Activated T-helper 2 cell treated with anti-CD3 and anti-CD28 coated beads, Interferon-gamma antibody, Interleukin-2, Interleukin-4, amounts not matched to agents 10 μg/mL and 5 μg/mL and 100 μg/mL, durations not matched to agents 14 hours and 24 hours and 36 hours (primary cell): ENCODE results near the gene PTPRG. TPM values are rescaled to one million over a fixed set of nuclear protein-coding genes. Genes with fewer than 3 reads are reported as not detected.

Experiments used
- DNase-seq: peaks from one replicate; pipeline ENCODE4 v3.0.0; 2021; ENCODE audit warnings: low spot score
- H3K27ac Mint-ChIP-seq: one replicate; pipeline ENCODE4 v1.8.0; 2021; ENCODE audit warnings: mixed read lengths
- H3K27me3 Mint-ChIP-seq: one replicate; pipeline ENCODE4 v1.8.0; 2021; ENCODE audit warnings: low read depth, mixed read lengths
- H3K36me3 Mint-ChIP-seq: one replicate; pipeline ENCODE4 v1.8.0; 2021; ENCODE audit warnings: low read depth, mixed read lengths
- H3K4me1 Mint-ChIP-seq: one replicate; pipeline ENCODE4 v1.8.0; 2021; ENCODE audit warnings: low read depth, mixed read lengths
- H3K4me3 Mint-ChIP-seq: one replicate; pipeline ENCODE4 v1.8.0; 2021; ENCODE audit warnings: low read depth, mild to moderate bottlenecking, moderate library complexity, mixed read lengths
- H3K9me3 Mint-ChIP-seq: one replicate; pipeline ENCODE4 v1.8.0; 2021; ENCODE audit warnings: mixed read lengths
- intact Hi-C: fragments of 100-400 bp; cut with micrococcal nuclease; formaldehyde crosslinking; loops from one replicate; pipeline ENCODE4 v1.15.1; 2023
- total RNA-seq: library from RNA; stranded (reverse); gene quantifications from 2 replicates; pipeline ENCODE4 v1.2.3, GENCODE V29; 2022

Gene PTPRG
- total RNA-seq, 1 donor from 2014 or later, result 5.1 TPM

DNA sequence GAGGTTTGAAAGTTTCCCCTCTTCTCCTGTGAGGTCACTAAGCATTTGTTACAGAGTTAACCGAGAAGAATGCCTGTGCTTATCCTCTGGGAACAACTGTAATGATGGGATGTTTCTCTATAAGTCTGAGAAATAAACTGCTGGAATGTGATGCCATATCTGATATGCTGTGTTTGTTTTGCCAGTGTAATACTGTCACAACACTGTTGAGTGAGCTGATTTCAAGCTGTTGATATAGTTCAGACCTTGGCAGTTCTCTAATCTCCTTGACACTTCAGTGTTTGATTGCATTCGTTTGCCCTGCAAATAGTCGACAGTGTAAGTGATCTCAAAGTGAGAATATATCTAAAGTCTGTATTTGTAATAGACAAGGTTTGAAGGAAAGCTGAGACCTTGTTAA, 73.3 kb downstream of the PTPRG start:
- H3K9me3 Mint-ChIP-seq, result no peaks in the 10 kb centered on the region
- H3K27ac Mint-ChIP-seq, result no peak overlapping the region
- H3K27me3 Mint-ChIP-seq, result no peaks in the 10 kb centered on the region
- DNase-seq, result no peak
- H3K36me3 Mint-ChIP-seq, result no peaks in the 10 kb centered on the region
- no peak overlapping the region for H3K4me3 Mint-ChIP-seq
- intact Hi-C loops, result no loop called here
- no peaks in the 10 kb centered on the region for H3K4me1 Mint-ChIP-seq

DNA sequence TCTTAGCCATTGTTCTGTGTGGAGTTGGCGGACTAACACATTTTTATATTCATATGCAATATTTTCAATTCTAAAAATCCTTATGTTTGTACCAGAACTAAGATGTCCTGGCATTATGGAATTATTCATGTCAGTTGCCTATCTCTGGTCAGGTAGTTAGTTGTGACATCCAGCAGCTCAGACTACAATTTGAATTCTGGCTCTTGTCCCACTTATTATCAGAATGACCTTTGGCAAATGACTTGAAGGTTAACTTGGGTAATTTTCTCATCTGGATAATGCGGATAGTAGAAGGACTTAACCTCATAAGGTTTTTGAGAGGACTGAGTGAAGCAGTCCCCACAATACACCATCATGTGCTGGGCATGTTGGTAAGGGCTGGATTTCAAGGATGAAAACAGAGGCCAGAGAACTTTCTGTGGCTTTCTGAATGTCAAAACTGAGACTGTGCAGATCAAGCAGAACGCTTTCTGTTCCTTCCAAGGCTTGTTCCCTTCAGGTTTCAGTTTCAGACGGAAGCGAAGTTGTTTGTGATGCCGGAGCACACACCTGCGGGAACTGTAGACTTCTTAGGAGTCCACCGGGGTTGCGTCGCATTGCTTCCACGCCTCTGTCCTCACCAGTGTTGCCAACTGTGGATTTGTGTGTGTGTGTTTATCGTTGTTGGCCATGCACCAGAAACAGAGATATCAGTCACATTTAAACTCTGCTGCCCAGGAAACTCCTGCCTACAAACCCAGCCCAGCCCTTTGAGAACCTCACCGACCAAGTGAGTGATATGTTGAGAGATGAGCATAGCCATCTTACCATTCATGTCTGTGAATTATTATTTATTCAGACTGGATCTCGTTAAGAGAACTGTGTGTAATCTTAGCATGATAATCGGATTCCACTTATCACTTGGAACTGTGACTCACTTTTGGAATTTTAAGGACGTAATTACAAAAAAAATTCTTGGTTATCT, 76.0 kb downstream of the PTPRG start:
- intact Hi-C loops, result no loop called here
- no peak for DNase-seq
- no peaks in the 10 kb centered on the region for H3K27me3 Mint-ChIP-seq
- no peak overlapping the region for H3K27ac Mint-ChIP-seq
- H3K9me3 Mint-ChIP-seq, result no peaks in the 10 kb centered on the region
- no peaks in the 10 kb centered on the region for H3K36me3 Mint-ChIP-seq
- no peaks in the 10 kb centered on the region for H3K4me1 Mint-ChIP-seq
- no peak overlapping the region for H3K4me3 Mint-ChIP-seq

DNA sequence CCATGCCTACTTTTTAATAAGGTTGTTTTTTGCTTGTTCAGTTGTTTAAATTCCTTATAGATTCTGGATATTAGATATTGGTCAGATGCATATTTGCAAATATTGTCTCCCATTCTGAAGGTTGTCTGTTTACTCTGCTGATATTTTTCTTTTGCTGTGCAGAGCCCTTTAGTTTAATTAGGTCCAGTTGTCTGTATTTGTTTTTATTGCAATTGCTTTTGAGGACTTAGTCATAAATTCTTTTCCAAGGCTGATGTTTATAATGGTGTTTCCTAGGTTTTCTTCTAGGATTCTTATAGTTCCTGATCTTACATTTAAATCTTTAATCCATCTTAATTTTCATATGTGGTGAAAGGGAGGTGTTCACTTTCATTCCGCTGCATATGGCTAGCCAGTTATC, 77.4 kb downstream of the PTPRG start:
- no peak overlapping the region for H3K27ac Mint-ChIP-seq
- no peaks in the 10 kb centered on the region for H3K36me3 Mint-ChIP-seq
- no peak overlapping the region for H3K4me3 Mint-ChIP-seq
- no peaks in the 10 kb centered on the region for H3K4me1 Mint-ChIP-seq
- no peaks in the 10 kb centered on the region for H3K9me3 Mint-ChIP-seq
- H3K27me3 Mint-ChIP-seq, result no peaks in the 10 kb centered on the region
- intact Hi-C loops, result no loop called here
- DNase-seq, result no peak

DNA sequence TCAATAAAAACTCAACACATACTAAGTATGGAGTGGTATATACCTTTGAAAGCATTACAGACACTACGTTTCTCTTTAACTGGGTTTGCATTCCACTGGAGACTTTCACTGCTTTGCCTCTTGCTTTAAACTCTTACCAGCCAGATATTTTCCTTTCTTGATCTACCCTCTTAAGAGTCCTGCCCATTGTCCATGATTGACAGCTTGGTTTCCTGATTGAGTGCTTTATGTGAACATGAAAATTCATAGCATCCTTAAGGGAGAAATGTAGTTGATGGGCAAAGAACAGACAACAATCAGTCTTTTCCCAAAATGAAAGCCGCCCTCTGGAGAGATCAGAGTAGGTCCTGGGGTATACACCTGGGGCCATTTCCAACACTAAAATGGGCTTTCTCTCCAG, 78.6 kb downstream of the PTPRG start:
- no peaks in the 10 kb centered on the region for H3K27me3 Mint-ChIP-seq
- H3K27ac Mint-ChIP-seq, result no peak overlapping the region
- no peaks in the 10 kb centered on the region for H3K9me3 Mint-ChIP-seq
- H3K4me3 Mint-ChIP-seq, result no peak overlapping the region
- DNase-seq, result no peak
- no peaks in the 10 kb centered on the region for H3K4me1 Mint-ChIP-seq
- H3K36me3 Mint-ChIP-seq, result no peaks in the 10 kb centered on the region
- intact Hi-C loops, result no loop called here

DNA sequence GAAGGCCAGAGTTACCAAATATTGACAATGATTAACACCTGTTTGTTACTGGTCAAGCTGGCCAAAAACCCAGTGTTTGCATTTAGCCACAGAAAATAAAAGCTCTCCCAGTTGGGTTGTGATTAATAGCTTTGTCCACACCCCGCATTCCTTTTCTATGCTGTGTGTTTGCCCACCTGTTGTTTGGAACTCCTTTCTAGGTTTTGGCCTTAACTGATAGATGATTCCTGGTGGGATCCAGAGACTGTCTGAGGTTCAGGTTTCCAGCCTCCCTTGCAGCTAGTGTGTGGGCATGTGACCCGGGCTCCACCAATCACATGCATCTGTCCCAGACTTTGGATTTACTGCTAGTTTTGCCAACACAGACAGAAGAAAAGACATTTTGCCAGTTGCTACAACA, 83.8 kb downstream of the PTPRG start:
- H3K36me3 Mint-ChIP-seq, result no peaks in the 10 kb centered on the region
- no peak overlapping the region for H3K4me3 Mint-ChIP-seq
- no peaks in the 10 kb centered on the region for H3K4me1 Mint-ChIP-seq
- intact Hi-C loops, result no loop called here
- H3K9me3 Mint-ChIP-seq, result no peaks in the 10 kb centered on the region
- no peaks in the 10 kb centered on the region for H3K27me3 Mint-ChIP-seq
- no peak for DNase-seq
- no peak overlapping the region for H3K27ac Mint-ChIP-seq

DNA sequence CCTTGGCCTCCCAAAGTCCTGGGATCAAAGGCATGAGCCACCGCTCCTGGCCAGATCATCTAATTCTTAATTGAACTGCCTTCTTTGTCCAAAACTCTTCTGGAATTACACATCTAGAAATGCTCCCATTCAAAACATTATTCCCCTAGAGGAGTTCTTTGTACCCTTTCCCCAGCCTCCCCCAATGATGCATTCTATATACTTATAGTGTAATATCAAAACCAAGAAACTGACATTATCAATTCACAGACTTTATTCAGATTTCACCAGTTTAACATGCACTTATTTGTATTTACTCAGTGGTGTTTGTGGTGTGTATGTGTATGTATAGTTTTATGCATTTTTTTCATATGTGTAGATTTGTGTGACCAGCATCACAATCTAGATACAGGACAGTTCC, 85.0 kb downstream of the PTPRG start:
- Mint-ChIP-seq H3K4me1 (no peaks in the 10 kb centered on the region), H3K27me3 (no peaks in the 10 kb centered on the region), H3K36me3 (no peaks in the 10 kb centered on the region), H3K27ac (no peak overlapping the region), H3K9me3 (no peaks in the 10 kb centered on the region), H3K4me3 (no peak overlapping the region)
- no peak for DNase-seq
- intact Hi-C loops, result no loop called here

DNA sequence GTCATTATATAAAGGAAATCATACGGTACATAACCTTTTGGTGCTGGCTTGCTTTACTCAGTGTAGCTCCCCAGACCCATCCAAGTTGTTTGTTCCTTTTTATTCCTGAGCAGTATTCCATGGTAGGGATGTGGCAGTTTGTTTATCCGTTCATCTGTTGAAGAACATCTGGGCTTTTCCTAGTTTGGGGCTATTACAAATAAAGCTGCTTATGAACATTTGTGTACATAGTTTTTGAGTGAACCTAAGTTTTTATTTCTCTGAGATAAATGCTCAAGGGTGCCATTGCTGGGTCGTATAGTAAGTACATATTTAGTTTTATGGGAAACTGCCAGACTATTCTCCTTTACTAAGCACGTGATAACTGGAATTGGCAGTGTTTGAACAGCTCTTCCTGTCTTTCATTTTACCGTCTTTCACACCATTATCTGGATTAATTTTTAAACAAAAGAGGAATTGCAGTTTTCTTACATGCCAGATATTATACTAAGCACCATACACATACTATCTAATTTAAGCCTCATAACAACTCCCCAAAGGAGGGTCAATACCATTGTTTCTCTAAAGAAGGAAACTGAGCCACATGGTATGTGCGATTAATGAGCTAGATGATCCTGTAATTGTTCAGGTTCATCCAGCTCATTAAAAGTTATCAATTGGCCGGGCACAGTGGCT, 85.6 kb downstream of the PTPRG start:
- Mint-ChIP-seq H3K9me3 (no peaks in the 10 kb centered on the region), H3K27ac (no peak overlapping the region), H3K4me1 (no peaks in the 10 kb centered on the region), H3K27me3 (no peaks in the 10 kb centered on the region), H3K4me3 (no peak overlapping the region), H3K36me3 (no peaks in the 10 kb centered on the region)
- intact Hi-C loops, result no loop called here
- no peak for DNase-seq

DNA sequence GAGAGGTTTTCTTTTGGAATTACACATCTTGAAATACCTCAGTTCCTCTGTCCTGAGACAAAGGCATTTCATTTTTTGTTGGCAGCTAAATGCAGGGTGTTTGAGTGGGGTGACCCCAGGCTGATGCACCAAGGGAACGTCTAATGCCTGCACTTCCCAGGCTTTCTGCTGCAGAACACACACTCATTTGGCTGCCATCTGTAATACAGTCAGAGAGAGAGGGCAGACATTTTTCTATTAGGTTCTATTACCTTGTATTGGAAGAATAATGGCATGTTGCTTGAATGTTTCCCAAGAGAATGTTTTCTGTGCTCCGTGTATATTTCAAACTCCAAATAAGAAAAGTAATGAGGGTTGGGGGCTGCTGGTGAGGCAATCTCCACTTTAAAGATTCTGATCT, 87.1 kb downstream of the PTPRG start:
- no peak for DNase-seq
- Mint-ChIP-seq H3K4me3 (no peak overlapping the region), H3K27ac (no peak overlapping the region), H3K4me1 (no peaks in the 10 kb centered on the region), H3K27me3 (no peaks in the 10 kb centered on the region), H3K9me3 (no peaks in the 10 kb centered on the region), H3K36me3 (no peaks in the 10 kb centered on the region)
- intact Hi-C loops, result no loop called here

DNA sequence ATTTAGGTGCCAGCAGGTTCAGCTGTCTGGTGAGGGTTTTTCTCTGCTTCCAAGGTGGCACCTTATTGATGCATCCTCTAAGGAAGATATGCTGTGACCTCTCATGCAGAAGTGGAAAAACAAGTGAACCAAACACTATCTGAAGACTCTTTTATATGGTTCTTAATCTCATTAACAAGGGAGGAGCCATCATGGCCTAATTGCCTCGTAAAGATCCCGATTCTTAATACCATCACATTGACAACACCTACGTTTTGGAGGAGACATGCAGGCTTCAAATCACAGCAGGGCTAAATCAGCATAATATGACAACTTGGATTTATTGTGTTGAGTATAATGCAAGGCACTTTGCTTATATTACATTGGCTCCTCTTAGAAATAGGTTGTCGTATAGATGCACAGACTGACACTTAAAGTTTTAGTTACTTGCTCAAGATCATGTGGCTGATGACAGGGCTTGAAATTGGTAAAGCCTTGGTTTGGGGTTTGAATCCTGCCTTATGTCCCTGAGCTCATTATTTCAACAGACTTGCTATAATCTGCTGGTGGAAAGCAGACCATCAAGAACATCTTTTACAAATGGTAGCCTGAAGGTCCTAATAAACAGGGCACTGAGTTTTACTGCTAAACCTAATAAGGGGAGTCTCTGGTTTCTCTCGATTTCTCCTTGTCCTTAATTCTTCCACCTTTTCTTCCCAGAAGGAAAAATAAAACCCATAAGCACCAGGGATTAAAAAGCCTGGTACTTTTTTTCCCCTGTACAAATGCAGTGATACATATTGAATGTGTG, 88.2 kb downstream of the PTPRG start:
- H3K36me3 Mint-ChIP-seq, result no peaks in the 10 kb centered on the region
- H3K9me3 Mint-ChIP-seq, result no peaks in the 10 kb centered on the region
- no peaks in the 10 kb centered on the region for H3K4me1 Mint-ChIP-seq
- DNase-seq, result no peak
- intact Hi-C loops, result no loop called here
- no peaks in the 10 kb centered on the region for H3K27me3 Mint-ChIP-seq
- H3K27ac Mint-ChIP-seq, result no peak overlapping the region
- H3K4me3 Mint-ChIP-seq, result no peak overlapping the region

DNA sequence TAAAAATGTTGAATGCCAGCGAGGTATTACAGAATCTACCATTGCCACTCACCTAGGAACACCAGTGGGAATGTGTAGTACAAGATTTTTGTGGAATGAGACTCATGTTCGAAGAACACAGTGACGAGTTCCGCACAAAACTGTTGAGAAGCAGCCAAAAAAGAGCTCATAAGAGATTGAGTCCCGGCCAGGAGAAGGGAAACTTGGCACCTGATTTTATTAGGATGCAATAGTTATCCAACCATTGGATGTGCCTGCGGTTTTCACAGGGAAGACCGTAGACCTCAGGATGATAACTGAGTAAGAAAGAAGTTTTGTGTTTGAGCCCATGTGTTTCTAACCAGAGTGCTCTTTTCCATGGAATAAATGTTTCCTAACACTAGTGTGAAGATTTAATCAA, 88.9 kb downstream of the PTPRG start:
- intact Hi-C loops, result no loop called here
- no peak overlapping the region for H3K27ac Mint-ChIP-seq

DNA sequence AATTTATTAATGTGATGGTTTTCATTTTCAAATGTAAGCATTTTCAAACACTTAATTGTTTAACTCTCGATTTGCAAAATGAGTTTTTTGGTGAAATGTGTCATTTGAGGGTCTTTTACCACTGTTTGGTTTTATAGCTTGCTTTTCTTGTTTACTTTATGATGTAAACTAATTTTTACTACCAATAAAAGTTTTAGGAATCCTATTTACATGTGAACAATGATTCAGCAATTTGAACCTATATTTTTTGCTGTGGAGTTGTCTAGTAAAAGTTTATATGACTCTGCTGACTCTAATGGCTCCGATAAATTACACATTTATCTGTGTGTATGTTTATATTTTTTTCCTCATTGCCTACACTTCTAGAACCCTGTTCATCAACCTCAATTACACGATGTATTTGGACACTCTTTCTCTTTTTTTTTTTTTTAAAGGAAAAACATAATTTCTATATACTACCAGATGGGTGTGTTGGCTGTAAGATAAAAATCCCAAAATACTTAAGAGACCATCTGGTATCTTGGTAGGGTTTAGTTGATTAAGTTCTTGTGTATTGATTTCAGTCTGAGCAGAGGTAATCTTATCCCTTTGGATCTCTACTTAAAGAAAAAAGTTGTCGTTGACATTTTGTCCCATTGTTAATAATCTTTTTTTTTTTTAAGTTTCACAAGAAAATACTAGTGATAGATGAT, 89.5 kb downstream of the PTPRG start:
- intact Hi-C loops, result no loop called here
- H3K9me3 Mint-ChIP-seq, result no peaks in the 10 kb centered on the region
- no peaks in the 10 kb centered on the region for H3K36me3 Mint-ChIP-seq
- H3K27me3 Mint-ChIP-seq, result no peaks in the 10 kb centered on the region
- no peak overlapping the region for H3K4me3 Mint-ChIP-seq
- H3K4me1 Mint-ChIP-seq, result no peaks in the 10 kb centered on the region
- DNase-seq, result no peak
- no peak overlapping the region for H3K27ac Mint-ChIP-seq

More for the DNA sequence above, 88.9 kb downstream of the PTPRG start:
- no peak overlapping the region for H3K4me3 Mint-ChIP-seq
- no peak for DNase-seq
- no peaks in the 10 kb centered on the region for H3K9me3 Mint-ChIP-seq
- H3K4me1 Mint-ChIP-seq, result no peaks in the 10 kb centered on the region
- no peaks in the 10 kb centered on the region for H3K27me3 Mint-ChIP-seq
- no peaks in the 10 kb centered on the region for H3K36me3 Mint-ChIP-seq

DNA sequence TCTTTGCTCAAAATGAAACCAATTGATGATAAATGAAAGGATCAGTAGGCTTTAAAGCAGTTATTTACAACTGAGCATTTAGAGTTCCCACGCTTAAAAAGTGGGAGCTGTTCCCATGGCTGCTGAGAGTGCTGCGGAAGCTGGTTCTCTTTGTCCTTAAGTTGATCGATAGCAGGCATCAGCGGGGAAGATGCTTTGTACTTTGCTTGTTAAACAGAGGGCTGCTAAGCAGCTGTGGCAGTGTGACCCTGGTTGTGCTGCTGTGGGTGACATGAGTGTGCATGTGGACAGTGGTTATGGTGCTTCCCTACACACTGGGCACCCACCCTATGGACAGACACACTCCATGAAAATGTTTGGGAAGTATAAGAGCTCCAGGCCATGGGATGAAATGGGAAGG, 96.3 kb downstream of the PTPRG start:
- intact Hi-C loops, result no loop called here
- H3K27me3 Mint-ChIP-seq, result no peaks in the 10 kb centered on the region

More for the DNA sequence above, 96.3 kb downstream of the PTPRG start:
- no peak for DNase-seq
- Mint-ChIP-seq H3K9me3 (no peaks in the 10 kb centered on the region), H3K36me3 (no peaks in the 10 kb centered on the region), H3K4me3 (no peak overlapping the region), H3K4me1 (no peaks in the 10 kb centered on the region), H3K27ac (no peak overlapping the region)
